Measurements from ENCODE around the gene KIF22.
"Not testable (repeated sequence)": the region's sequence is repeated elsewhere in the genome, so short reads cannot be mapped to it uniquely, and the experiment has no call there.

The KIF22 gene

DNA sequence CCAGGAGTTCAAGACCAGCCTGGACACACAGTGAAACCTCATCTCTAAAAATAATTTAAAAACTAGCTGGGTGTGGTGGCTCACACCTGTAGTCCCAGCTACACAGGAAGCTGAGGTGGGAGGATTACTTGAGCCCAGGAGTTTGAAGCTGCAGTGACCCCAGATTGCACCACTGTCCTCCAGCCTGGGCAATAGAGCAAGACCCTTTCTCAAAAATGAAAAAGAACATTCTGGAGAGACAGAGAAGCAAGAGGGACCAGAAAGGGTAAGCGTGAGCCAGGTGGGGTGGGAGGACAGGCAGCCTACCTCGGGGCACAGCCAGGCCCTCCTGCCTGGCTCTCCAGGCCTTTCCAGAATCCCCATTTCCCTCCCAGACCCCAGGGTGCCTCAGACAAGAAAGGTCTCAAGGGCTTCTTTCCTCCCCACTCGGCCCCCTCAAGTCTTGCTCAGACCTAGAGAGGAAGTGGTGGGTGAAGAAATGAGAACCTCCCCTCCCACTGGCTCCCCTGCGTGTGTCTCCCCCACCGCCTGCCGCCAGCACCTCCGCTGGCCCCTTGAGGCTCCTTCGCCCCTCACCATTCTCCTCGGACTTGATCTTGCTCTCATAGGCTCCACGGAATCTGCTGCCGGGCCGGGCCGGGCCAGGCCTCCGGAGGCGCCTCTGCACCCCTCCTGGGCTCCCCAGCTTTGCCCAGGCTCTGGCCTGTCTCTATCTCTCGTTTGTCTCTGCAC lies 45.3 kb upstream of the KIF22 start:
- Histone ChIP-seq H3K27me3 (ENCODE audit: insufficient read depth, low read depth, severe bottlenecking) (no peaks in the 10 kb centered on the region), H3K9me3 (ENCODE audit: severe bottlenecking) (peaks cover 10% of the 10 kb centered on the region), H3K27ac (no peak overlapping the region), H3K4me3 (ENCODE audit: low read depth, low read length) (no peak overlapping the region), H3K36me3 (no peaks in the 10 kb centered on the region)
- TF ChIP-seq CTCF (IDR thresholded peaks at IDR 0.05; ENCODE audit: low read depth, low read length), result no peak
- DNase-seq, result no peak

DNA sequence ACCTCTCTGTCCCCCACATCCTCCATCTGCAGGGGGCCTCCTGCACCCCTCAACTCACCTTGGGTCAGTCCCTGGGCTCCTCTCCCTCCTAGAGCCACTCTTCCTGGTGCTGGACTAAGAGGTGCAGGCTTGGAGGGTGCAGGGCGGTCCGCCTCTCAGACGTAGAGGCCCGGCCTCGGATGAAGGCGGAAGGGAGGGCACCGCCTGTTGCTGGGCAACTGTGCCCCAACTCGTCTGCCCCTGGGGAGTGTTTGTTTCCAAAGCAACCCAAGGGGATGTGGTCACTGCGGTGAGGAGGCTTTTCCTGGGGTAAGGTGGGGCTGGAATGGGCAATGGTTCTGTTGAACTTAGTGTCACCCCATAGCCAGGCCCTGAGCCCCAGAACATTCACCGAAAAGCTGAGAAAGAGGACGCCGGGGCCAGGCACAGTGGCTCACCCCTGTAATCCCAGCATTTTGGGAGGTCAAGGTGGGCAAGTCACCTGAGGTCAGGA lies 44.7 kb upstream of the KIF22 start, which contains the start of gene C16orf54:
Gene C16orf54 (minus strand): TSS at position 138 of the 493 bp plus-strand sequence. CDS start 1,039 bp downstream, outside the sequence.
- Histone ChIP-seq H3K9me3 (ENCODE audit: severe bottlenecking) (peaks cover 10% of the 10 kb centered on the region), H3K27me3 (ENCODE audit: insufficient read depth, low read depth, severe bottlenecking) (no peaks in the 10 kb centered on the region), H3K27ac (no peak within 1 kb of the TSS), H3K36me3 (no peaks in the 10 kb centered on the region), H3K4me3 (ENCODE audit: low read depth, low read length) (no peak within 1 kb of the TSS)
- TF ChIP-seq CTCF (IDR thresholded peaks at IDR 0.05; ENCODE audit: low read depth, low read length), result no peak
- no peak for DNase-seq

DNA sequence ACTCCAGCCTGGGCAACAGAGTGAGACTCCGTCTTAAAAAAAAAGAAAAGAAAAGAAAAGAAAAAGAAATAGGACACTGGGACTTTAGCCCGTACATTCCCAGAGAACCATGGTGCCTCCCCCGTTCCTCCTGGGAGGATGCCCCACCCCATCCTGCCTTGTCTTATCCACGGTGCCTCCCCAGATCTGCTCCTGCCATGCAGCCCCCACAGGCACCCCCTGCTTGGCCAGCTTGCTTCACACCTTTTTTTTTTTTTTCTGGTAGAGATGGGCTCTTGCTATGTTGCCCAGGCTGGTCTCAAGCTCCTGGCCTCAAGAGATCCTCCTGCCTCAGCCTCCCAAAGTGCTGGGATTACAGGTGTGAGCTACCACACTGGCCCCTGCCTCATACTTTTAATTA lies 44.0 kb upstream of the KIF22 start:
- H3K4me3 ChIP-seq (ENCODE audit: low read depth, low read length); H3K9me3 ChIP-seq (ENCODE audit: severe bottlenecking); H3K27ac ChIP-seq; DNase-seq; H3K27me3 ChIP-seq (ENCODE audit: insufficient read depth, low read depth, severe bottlenecking); H3K36me3 ChIP-seq: not testable (repeated sequence)

DNA sequence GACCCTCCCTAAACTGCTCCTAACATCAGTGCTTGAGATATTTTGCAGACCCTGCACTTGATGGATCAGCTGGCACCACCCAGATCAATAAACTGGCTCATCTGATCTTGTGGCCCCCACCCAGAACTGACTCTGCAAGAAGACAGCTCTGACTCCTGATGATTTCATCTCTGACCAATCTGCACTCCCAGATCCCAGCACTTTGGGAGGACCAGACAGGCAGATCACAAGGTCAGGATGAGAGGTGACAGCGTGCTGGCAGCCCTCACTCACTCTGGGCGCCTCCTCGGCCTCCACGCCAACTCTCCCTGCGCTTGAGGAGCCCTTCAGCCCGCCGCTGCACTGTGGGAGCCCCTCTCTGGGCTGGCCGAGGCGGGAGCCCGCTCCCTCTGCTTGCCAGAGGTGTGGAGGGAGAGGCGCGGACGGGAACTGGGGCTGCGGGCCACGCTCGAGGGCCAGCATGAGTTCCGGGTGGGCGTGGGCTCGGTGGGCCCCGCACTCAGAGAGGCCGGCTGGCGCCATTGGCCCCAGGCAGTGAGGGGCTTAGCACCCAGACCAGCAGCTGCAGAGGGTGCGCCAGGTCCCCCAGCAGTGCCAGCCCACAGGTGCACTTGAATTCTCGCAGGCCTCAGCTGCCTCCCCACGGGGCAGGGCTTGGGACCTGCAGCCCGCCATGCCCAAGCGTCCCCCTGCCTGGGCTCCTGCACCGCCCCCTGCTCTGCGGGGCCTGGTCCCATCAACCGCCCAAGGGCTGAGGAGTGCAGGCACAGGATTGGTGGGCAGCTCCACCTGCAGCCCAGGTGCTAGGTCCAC lies 42.4 kb upstream of the KIF22 start:
- no peak overlapping the region for H3K4me3 ChIP-seq (ENCODE audit: low read depth, low read length)
- no peak for TF ChIP-seq CTCF (IDR thresholded peaks at IDR 0.05; ENCODE audit: low read depth, low read length)
- no peaks in the 10 kb centered on the region for H3K27me3 ChIP-seq (ENCODE audit: insufficient read depth, low read depth, severe bottlenecking)
- H3K9me3 ChIP-seq (ENCODE audit: severe bottlenecking), result peaks cover 10% of the 10 kb centered on the region
- H3K27ac ChIP-seq, result no peak overlapping the region
- DNase-seq, result no peak
- no peaks in the 10 kb centered on the region for H3K36me3 ChIP-seq

DNA sequence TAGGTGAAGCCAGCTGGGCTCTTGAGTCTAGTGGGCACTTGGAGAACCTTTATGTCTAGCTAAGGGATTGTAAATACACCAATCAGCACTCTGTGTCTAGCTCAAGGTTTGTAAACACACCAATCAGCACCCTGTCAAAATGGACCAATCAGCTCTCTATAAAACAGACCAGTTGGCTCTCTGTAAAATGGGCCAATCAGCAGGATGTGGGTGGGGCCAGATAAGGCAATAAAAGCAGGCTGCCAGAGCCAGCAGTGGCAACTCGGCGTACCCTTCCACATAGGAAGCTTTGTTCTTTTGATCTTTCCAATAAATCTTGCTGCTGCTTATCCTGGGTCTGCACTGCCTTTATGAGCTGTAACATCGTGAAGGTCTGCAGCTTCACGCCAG lies 41.8 kb upstream of the KIF22 start:
- DNase-seq; H3K9me3 ChIP-seq (ENCODE audit: severe bottlenecking); H3K27ac ChIP-seq; H3K27me3 ChIP-seq (ENCODE audit: insufficient read depth, low read depth, severe bottlenecking); H3K4me3 ChIP-seq (ENCODE audit: low read depth, low read length); H3K36me3 ChIP-seq: not testable (repeated sequence)

- H3K9me3 ChIP-seq (ENCODE audit: severe bottlenecking), result peaks cover 3% of the 10 kb centered on the region
- H3K36me3 ChIP-seq, result no peaks in the 10 kb centered on the region
- H3K27ac ChIP-seq, result no peak overlapping the region
- TF ChIP-seq CTCF (IDR thresholded peaks at IDR 0.05; ENCODE audit: low read depth, low read length), result no peak
- H3K4me3 ChIP-seq (ENCODE audit: low read depth, low read length), result no peak overlapping the region
- DNase-seq, result no peak
- H3K27me3 ChIP-seq (ENCODE audit: insufficient read depth, low read depth, severe bottlenecking), result no peaks in the 10 kb centered on the region
Measured at GRCh38 chr16:29753516-29753915, 37.0 kb upstream of the KIF22 start.
